Neural progenitor cell (in vitro differentiated cells): ENCODE data around the gene KRTAP29-1.
"Not testable (repeated sequence)": the region's sequence is repeated elsewhere in the genome, so short reads cannot be mapped to it uniquely, and the experiment has no call there.

ENCODE experiments used
- EZH2 ChIP-seq: fragments of 200-600 bp; sonication (generic); IDR thresholded peaks from 2 replicates; pipeline ENCODE4 v1.6.1; 2017; ENCODE audit warnings: antibody characterized with exemption, mild to moderate bottlenecking, moderate library complexity
- TF ChIP-seq, protein P1 (sequence below): fragments of 200-600 bp; sonication (generic); IDR thresholded peaks from 2 replicates; pipeline ENCODE4 v1.5.1; 2017; ENCODE audit warnings: antibody characterized with exemption, mild to moderate bottlenecking

DNA sequence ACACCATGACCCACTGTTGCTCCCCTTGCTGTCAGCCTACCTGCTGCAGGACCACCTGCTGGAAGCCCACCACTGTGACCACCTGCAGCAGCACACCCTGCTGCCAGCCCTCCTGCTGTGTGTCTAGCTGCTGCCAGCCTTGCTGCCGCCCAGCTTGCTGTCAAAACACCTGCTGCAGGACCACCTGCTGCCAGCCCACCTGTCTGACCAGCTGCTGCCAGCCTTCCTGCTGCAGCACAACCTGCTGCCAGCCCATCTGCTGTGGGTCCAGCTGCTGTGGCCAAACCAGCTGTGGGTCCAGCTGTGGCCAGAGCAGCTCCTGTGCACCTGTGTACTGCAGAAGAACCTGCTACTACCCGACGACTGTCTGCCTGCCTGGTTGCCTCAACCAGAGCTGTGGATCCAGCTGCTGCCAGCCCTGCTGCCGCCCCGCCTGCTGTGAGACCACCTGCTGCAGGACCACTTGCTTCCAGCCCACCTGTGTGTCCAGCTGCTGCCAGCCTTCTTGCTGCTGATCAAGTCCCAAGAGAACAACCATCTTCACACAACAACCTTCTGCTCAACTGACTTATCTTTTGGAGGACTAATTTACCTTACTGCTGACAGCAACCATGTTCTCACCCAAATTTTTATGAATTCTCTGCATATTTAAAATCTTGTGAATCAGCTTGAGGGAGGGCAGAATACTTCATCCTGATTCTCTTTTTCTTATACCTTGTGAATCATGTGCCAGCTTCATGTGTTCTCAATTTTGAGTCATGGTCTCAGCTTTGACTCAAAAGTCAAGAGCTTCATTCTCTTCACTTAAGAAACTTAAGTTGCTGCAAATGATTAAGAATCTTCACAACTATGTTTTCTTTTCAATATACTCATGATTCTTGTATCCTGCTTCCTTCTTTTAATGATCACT is 47.0 kb downstream of the KRTAP29-1 start, which contains the start of gene KRTAP9-9:
- TF ChIP-seq, protein P1, sequence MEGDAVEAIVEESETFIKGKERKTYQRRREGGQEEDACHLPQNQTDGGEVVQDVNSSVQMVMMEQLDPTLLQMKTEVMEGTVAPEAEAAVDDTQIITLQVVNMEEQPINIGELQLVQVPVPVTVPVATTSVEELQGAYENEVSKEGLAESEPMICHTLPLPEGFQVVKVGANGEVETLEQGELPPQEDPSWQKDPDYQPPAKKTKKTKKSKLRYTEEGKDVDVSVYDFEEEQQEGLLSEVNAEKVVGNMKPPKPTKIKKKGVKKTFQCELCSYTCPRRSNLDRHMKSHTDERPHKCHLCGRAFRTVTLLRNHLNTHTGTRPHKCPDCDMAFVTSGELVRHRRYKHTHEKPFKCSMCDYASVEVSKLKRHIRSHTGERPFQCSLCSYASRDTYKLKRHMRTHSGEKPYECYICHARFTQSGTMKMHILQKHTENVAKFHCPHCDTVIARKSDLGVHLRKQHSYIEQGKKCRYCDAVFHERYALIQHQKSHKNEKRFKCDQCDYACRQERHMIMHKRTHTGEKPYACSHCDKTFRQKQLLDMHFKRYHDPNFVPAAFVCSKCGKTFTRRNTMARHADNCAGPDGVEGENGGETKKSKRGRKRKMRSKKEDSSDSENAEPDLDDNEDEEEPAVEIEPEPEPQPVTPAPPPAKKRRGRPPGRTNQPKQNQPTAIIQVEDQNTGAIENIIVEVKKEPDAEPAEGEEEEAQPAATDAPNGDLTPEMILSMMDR, result not testable (repeated sequence)
- TF ChIP-seq EZH2, result not testable (repeated sequence)
